HCT116 (cell line): ENCODE measurements around the gene LSS. TPM values are rescaled to one million over a fixed set of nuclear protein-coding genes. Genes with fewer than 3 reads are reported as not detected.

Experiments
- ATAC-seq: fragments of 200-7000 bp; cut with Tn5 transposase; 2 replicates; pipeline ENCODE4 v1.9.1; 2020; ENCODE audit warnings: mild to moderate bottlenecking, moderate library complexity
- BruUV-seq: library from RNA; stranded (reverse); fragments of 400-500 nt; replicated peaks from 2 replicates; lab custom pipeline; 2021; lab: Mats Ljungman, UMichigan
- CTCF ChIA-PET: fragments of 300-600 bp; sonication (Branson Sonifier 250); formaldehyde crosslinking; loops from one replicate; lab custom pipeline; 2021; ENCODE audit warnings: antibody characterized with exemption; lab: Charles Lee
- POLR2A ChIA-PET: fragments of 300-600, 350-600 bp; sonication (Branson Sonifier 250); formaldehyde crosslinking; loops from one replicate; lab custom pipeline; 2021; ENCODE audit warnings: antibody characterized with exemption; lab: Charles Lee
- RAD21 ChIA-PET, 2 experiments: fragments of 300-600 bp; sonication (Branson Sonifier 250); formaldehyde crosslinking; loops; one replicate each; lab custom pipeline; 2023; ENCODE audit warnings: low total read pairs in 2 of 2; ENCODE audit not compliant: uncharacterized antibody in 2 of 2, unreplicated experiment in 2 of 2, low non-redundant PET in 1 of 2; lab: Charles Lee
- DNase-seq: peaks from one replicate; pipeline ENCODE4 v3.0.0-alpha.2; 2010; ENCODE audit warnings: low read depth, low spot score
- H2AFZ ChIP-seq: fragments of 200-600 bp; shearing (Covaris generic), sonication (generic); 2 replicates; pipeline ENCODE4 v1.6.1; 2017; ENCODE audit warnings: low read depth, mixed run types, mixed read lengths, antibody characterized with exemption, low read length; ENCODE audit not compliant: poor library complexity, severe bottlenecking
- H3K27ac ChIP-seq: 2 replicates; pipeline ENCODE4 v1.5.1; 2012; ENCODE audit warnings: low read depth, low read length
- H3K27me3 ChIP-seq: fragments of 200-600 bp; sonication (generic); 2 replicates; pipeline ENCODE4 v1.6.1; 2016; ENCODE audit warnings: mixed run types, low read length, mixed read lengths; ENCODE audit not compliant: insufficient read depth
- H3K36me3 ChIP-seq, 2 experiments: fragments of 200-500 bp in 1 of 2; fragments of 200-600 bp in 1 of 2; sonication (Bioruptor generic) in 1 of 2; sonication (generic) in 1 of 2; 2 replicates each; pipeline versions ENCODE4 v1.5.1 to v1.6.1; 2014 to 2016; ENCODE audit warnings: low read length in 2 of 2, inconsistent platforms in 1 of 2, mixed read lengths in 1 of 2, mixed run types in 1 of 2; ENCODE audit not compliant: insufficient read depth in 2 of 2, control insufficient read depth in 1 of 2
- H3K4me1 ChIP-seq, 2 experiments: fragments of 200-600 bp in 1 of 2; sonication (generic) in 1 of 2; 2 replicates each; pipeline versions ENCODE4 v1.5.1 to v1.6.1; 2012 to 2017; ENCODE audit warnings: low read length in 2 of 2, inconsistent platforms in 1 of 2, mild to moderate bottlenecking in 1 of 2, mixed read lengths in 1 of 2, mixed run types in 1 of 2, moderate library complexity in 1 of 2; ENCODE audit not compliant: insufficient read depth in 2 of 2, control insufficient read depth in 1 of 2
- H3K4me2 ChIP-seq: fragments of 200-600 bp; sonication (generic); 2 replicates; pipeline ENCODE4 v1.6.1; 2017; ENCODE audit warnings: mixed run types, low read length, mixed read lengths
- H3K4me3 ChIP-seq, 2 experiments: fragments of 200-600 bp in 1 of 2; sonication (generic) in 1 of 2; replicated peaks in 1 of 2; 2 replicates each; pipeline ENCODE4 v1.5.1; 2011 to 2016; ENCODE audit warnings: low read length in 2 of 2, control low read depth in 1 of 2, low read depth in 1 of 2, mild to moderate bottlenecking in 1 of 2, mixed read lengths in 1 of 2, mixed run types in 1 of 2
- H3K79me2 ChIP-seq: fragments of 200-600 bp; sonication (generic); 2 replicates; pipeline ENCODE4 v1.6.1; 2017; ENCODE audit warnings: mild to moderate bottlenecking, mixed run types, low read length, moderate library complexity, mixed read lengths; ENCODE audit not compliant: insufficient read depth
- H3K9ac ChIP-seq: fragments of 200-600 bp; sonication (generic); 2 replicates; pipeline ENCODE4 v1.6.1; 2016; ENCODE audit warnings: low read length, mixed read lengths
- H3K9me2 ChIP-seq: fragments of 200-600 bp; sonication (generic), shearing (Covaris generic); 2 replicates; pipeline ENCODE4 v1.6.1; 2017; ENCODE audit warnings: mixed run types, mild to moderate bottlenecking, moderate library complexity; ENCODE audit not compliant: insufficient read depth
- H3K9me3 ChIP-seq, 2 experiments: fragments of 200-500 bp in 1 of 2; fragments of 200-600 bp in 1 of 2; sonication (Bioruptor generic) in 1 of 2; sonication (generic) in 1 of 2; 2 replicates each; pipeline ENCODE4 v1.6.1; 2014 to 2017; ENCODE audit warnings: low read length in 2 of 2, mixed read lengths in 2 of 2, inconsistent platforms in 1 of 2, low read depth in 1 of 2, mild to moderate bottlenecking in 1 of 2, mixed run types in 1 of 2, moderate library complexity in 1 of 2; ENCODE audit not compliant: control insufficient read depth in 1 of 2, insufficient read depth in 1 of 2
- H4K20me1 ChIP-seq: fragments of 200-600 bp; sonication (generic), shearing (Covaris generic); 2 replicates; pipeline ENCODE4 v1.6.1; 2017; ENCODE audit warnings: mixed run types, mild to moderate bottlenecking, moderate library complexity; ENCODE audit not compliant: insufficient read depth
- CBX3 ChIP-seq: IDR thresholded peaks from 2 replicates; pipeline ENCODE4 v1.6.1; 2012; ENCODE audit warnings: low read depth
- EGR1 ChIP-seq: IDR thresholded peaks from 2 replicates; pipeline ENCODE4 v1.6.1; 2012; ENCODE audit warnings: low read depth
- FOSL1 ChIP-seq: IDR thresholded peaks from 2 replicates; pipeline ENCODE4 v1.6.1; 2012; ENCODE audit warnings: low read depth
- SIN3A ChIP-seq: IDR thresholded peaks from 2 replicates; pipeline ENCODE4 v1.6.1; 2012; ENCODE audit warnings: low read depth
- SRF ChIP-seq: IDR thresholded peaks from 2 replicates; pipeline ENCODE4 v1.6.1; 2012; ENCODE audit warnings: low read depth
- intact Hi-C: fragments of 100-400 bp; cut with micrococcal nuclease; formaldehyde crosslinking; loops from 2 replicates; pipeline ENCODE4 v1.10.0; 2022
- total RNA-seq: library from RNA; stranded (reverse); gene quantifications from one replicate; pipeline ENCODE4 v1.2.1, GENCODE V29; 2021; ENCODE audit not compliant: unreplicated experiment
- TF ChIP-seq, protein P1 (sequence below): IDR thresholded peaks from 2 replicates; pipeline ENCODE4 v1.6.1; 2012
- TF ChIP-seq, protein P2 (sequence below): IDR thresholded peaks from 2 replicates; pipeline ENCODE4 v1.6.1; 2012
- TF ChIP-seq, protein P3 (sequence below): IDR thresholded peaks from 2 replicates; pipeline ENCODE4 v1.6.1; 2012; ENCODE audit warnings: low read depth
- TF ChIP-seq, protein P4 (sequence below), 3 experiments: fragments of 200-600 bp in 1 of 3; sonication (generic) in 1 of 3; IDR thresholded peaks in 2 of 3; conservative IDR thresholded peaks in 1 of 3; 2 replicates each; pipeline ENCODE4 v1.5.1; 2012 to 2017; ENCODE audit warnings: low read depth in 2 of 3, low read length in 2 of 3, antibody characterized with exemption in 1 of 3, borderline replicate concordance in 1 of 3, control low read depth in 1 of 3, mild to moderate bottlenecking in 1 of 3, mixed read lengths in 1 of 3, mixed run types in 1 of 3, moderate library complexity in 1 of 3; ENCODE audit not compliant: insufficient read depth in 1 of 3

The LSS gene
- total RNA-seq, 1 experiment from 2014 or later: 44.7 TPM

DNA sequence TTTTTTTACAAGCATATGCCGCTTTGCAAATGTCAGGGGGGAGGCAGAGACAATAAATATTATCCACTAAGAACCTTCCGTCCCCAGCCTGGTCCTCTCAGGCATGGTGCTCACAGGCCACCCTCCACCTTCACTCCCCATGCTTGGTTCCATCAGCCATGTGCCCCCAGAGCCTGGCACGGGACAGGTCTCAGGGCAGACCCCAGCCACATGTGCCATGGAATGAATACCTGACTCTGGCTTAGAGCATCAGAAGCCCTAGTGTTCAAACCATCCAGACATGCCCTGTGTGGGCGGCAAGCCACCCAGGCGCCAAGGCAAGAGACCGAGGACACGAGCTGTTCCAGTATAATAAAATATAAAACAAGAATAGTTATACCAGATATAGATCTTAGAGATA is 5.4 kb downstream of the LSS start:
- no peak for ATAC-seq
- no peaks in the 10 kb centered on the region for H4K20me1 ChIP-seq

DNA sequence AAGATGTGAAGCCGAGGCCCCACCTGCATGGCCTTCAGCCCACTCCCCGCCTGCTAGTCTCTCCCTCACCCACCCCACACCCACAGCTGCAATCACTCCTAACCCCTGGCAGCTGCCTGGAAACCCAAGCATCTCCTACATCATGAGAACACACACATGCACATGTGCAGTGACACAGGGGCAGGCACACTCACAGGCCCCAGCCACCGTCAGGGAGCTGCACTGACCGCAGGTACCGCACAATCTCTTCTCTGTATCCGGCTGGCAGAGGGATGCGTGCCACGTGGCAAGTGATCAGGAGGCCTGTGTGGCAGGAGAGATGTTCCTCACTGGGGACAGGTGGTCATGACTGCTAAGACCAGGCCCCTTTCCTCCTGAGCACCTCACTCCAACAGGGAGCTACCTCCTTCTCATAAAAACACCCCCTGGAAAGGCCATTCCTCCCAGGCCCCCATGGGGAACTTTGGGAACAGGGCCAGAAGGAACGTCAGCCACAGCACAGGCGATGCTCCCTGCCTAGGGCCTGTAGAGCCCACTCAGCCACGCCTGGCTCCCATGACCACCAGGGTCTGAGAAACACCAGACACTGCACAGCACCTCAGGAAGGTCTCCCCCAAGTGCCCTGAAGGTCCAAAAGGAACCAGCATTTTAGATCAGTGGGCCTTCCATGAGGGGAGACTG is 6.0 kb downstream of the LSS start:
- RAD21 ChIA-PET: no interaction called here
- Histone ChIP-seq H3K36me3 (no peaks in the 10 kb centered on the region), H4K20me1 (no peaks in the 10 kb centered on the region)
- TF ChIP-seq, protein P1, sequence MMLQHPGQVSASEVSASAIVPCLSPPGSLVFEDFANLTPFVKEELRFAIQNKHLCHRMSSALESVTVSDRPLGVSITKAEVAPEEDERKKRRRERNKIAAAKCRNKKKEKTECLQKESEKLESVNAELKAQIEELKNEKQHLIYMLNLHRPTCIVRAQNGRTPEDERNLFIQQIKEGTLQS: no peak
- TF ChIP-seq, protein P2, sequence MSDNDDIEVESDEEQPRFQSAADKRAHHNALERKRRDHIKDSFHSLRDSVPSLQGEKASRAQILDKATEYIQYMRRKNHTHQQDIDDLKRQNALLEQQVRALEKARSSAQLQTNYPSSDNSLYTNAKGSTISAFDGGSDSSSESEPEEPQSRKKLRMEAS: no peak
- TF ChIP-seq CBX3 (no peak), SRF (no peak), SIN3A (no peak), FOSL1 (no peak)
- TF ChIP-seq, protein P3, sequence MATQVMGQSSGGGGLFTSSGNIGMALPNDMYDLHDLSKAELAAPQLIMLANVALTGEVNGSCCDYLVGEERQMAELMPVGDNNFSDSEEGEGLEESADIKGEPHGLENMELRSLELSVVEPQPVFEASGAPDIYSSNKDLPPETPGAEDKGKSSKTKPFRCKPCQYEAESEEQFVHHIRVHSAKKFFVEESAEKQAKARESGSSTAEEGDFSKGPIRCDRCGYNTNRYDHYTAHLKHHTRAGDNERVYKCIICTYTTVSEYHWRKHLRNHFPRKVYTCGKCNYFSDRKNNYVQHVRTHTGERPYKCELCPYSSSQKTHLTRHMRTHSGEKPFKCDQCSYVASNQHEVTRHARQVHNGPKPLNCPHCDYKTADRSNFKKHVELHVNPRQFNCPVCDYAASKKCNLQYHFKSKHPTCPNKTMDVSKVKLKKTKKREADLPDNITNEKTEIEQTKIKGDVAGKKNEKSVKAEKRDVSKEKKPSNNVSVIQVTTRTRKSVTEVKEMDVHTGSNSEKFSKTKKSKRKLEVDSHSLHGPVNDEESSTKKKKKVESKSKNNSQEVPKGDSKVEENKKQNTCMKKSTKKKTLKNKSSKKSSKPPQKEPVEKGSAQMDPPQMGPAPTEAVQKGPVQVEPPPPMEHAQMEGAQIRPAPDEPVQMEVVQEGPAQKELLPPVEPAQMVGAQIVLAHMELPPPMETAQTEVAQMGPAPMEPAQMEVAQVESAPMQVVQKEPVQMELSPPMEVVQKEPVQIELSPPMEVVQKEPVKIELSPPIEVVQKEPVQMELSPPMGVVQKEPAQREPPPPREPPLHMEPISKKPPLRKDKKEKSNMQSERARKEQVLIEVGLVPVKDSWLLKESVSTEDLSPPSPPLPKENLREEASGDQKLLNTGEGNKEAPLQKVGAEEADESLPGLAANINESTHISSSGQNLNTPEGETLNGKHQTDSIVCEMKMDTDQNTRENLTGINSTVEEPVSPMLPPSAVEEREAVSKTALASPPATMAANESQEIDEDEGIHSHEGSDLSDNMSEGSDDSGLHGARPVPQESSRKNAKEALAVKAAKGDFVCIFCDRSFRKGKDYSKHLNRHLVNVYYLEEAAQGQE: no peak

More for the DNA sequence above, 5.4 kb downstream of the LSS start:
- Histone ChIP-seq H3K4me2 (no peak overlapping the region), H3K27me3 (no peaks in the 10 kb centered on the region), H3K4me3 (no peak overlapping the region), H3K36me3 (no peaks in the 10 kb centered on the region), H3K27ac (no peak overlapping the region), H3K9me2 (no peaks in the 10 kb centered on the region), H3K4me1 (peaks cover 9 to 13% of the 10 kb centered on the region in 2 experiments; a peak in 3 of 4 replicates)
- CTCF ChIA-PET: no interaction called here
- BruUV-seq: no TSS peak
- RAD21 ChIA-PET: no interaction called here
- no peak for DNase-seq
- TF ChIP-seq, protein P4, sequence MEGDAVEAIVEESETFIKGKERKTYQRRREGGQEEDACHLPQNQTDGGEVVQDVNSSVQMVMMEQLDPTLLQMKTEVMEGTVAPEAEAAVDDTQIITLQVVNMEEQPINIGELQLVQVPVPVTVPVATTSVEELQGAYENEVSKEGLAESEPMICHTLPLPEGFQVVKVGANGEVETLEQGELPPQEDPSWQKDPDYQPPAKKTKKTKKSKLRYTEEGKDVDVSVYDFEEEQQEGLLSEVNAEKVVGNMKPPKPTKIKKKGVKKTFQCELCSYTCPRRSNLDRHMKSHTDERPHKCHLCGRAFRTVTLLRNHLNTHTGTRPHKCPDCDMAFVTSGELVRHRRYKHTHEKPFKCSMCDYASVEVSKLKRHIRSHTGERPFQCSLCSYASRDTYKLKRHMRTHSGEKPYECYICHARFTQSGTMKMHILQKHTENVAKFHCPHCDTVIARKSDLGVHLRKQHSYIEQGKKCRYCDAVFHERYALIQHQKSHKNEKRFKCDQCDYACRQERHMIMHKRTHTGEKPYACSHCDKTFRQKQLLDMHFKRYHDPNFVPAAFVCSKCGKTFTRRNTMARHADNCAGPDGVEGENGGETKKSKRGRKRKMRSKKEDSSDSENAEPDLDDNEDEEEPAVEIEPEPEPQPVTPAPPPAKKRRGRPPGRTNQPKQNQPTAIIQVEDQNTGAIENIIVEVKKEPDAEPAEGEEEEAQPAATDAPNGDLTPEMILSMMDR (IDR thresholded peaks at IDR 0.05 in 2 of 3, conservative IDR thresholded peaks at IDR 0.05 in 1 of 3; ENCODE audit: borderline replicate concordance in 1 of 3, insufficient read depth in 1 of 3, low read depth in 2 of 3, low read length in 2 of 3): no peak
- no peak for TF ChIP-seq EGR1
- TF ChIP-seq SIN3A: no peak
- TF ChIP-seq, all 23 proteins: peak for 0
- intact Hi-C loops: no loop called here
- no peaks in the 10 kb centered on the region; a peak in 1 of 4 replicates for H3K9me3 ChIP-seq
- POLR2A ChIA-PET: no interaction called here
- no peaks in the 10 kb centered on the region for H3K79me2 ChIP-seq
- no peak overlapping the region for H2AFZ ChIP-seq
- no peak overlapping the region for H3K9ac ChIP-seq

More for the DNA sequence above, 6.0 kb downstream of the LSS start:
- Histone ChIP-seq H3K9me2 (no peaks in the 10 kb centered on the region), H3K79me2 (no peaks in the 10 kb centered on the region), H3K4me2 (no peak overlapping the region), H3K27ac (no peak overlapping the region), H3K27me3 (no peaks in the 10 kb centered on the region), H2AFZ (no peak overlapping the region), H3K4me1 (peaks cover 4 to 6% of the 10 kb centered on the region in 2 experiments; a peak in 3 of 4 replicates), H3K9me3 (no peaks in the 10 kb centered on the region; a peak in 1 of 4 replicates), H3K9ac (no peak overlapping the region), H3K4me3 (no peak overlapping the region)
- CTCF ChIA-PET: no interaction called here
- intact Hi-C loops: no loop called here
- BruUV-seq: no TSS peak
- POLR2A ChIA-PET: interaction anchor here (0.7 kb wide), 1 partner anchor 12 kb away, joined by 3 read pairs; no protein-coding TSS in a partner anchor
- DNase-seq (no peak), ATAC-seq (no peak)
